Neural progenitor cell (in vitro differentiated cells): ENCODE results near the gene MT1E. TPM values are rescaled to one million over a fixed set of nuclear protein-coding genes. Genes with fewer than 3 reads are reported as not detected.

Source experiments
- DNase-seq: peaks from one replicate; pipeline ENCODE4 v3.0.0-alpha.2; 2016; ENCODE audit warnings: low spot score
- H2AFZ ChIP-seq: fragments of 200-600 bp; sonication (generic); replicated peaks from 2 replicates; pipeline ENCODE4 v1.6.1; 2016; ENCODE audit warnings: antibody characterized with exemption
- H3F3A ChIP-seq: fragments of 200-600 bp; sonication (generic); 2 replicates; pipeline ENCODE4 v1.6.1; 2016; ENCODE audit warnings: antibody characterized with exemption, low read depth
- H3K27ac ChIP-seq: fragments of 200-600 bp; sonication (generic); 2 replicates; pipeline ENCODE4 v1.5.1; 2016; ENCODE audit warnings: mild to moderate bottlenecking
- H3K27me3 ChIP-seq: fragments of 200-600 bp; sonication (generic); 2 replicates; pipeline ENCODE4 v1.6.1; 2016; ENCODE audit warnings: mild to moderate bottlenecking, moderate library complexity
- H3K36me3 ChIP-seq: fragments of 200-600 bp; sonication (generic); 2 replicates; pipeline ENCODE4 v1.5.1; 2016
- H3K4me1 ChIP-seq: fragments of 200-600 bp; sonication (generic); 2 replicates; pipeline ENCODE4 v1.6.1; 2016; ENCODE audit warnings: mixed run types
- H3K4me2 ChIP-seq: fragments of 200-600 bp; sonication (generic); 2 replicates; pipeline ENCODE4 v1.6.1; 2016
- H3K4me3 ChIP-seq: fragments of 200-600 bp; sonication (generic); 2 replicates; pipeline ENCODE4 v1.5.1; 2016
- H3K79me2 ChIP-seq: fragments of 200-600 bp; sonication (generic); 2 replicates; pipeline ENCODE4 v1.6.1; 2016; ENCODE audit warnings: low read depth
- H3K9ac ChIP-seq: fragments of 200-600 bp; sonication (generic); 2 replicates; pipeline ENCODE4 v1.6.1; 2016
- H3K9me3 ChIP-seq: fragments of 200-600 bp; sonication (generic); 2 replicates; pipeline ENCODE4 v1.5.1; 2016; ENCODE audit warnings: low read depth
- H4K20me1 ChIP-seq: fragments of 200-600 bp; sonication (generic); 2 replicates; pipeline ENCODE4 v1.6.1; 2016; ENCODE audit warnings: low read depth
- H3K27ac Mint-ChIP-seq: 3 replicates; pipeline ENCODE4 v1.8.0; 2021; ENCODE audit warnings: mixed read lengths
- H3K27me3 Mint-ChIP-seq: 2 replicates; pipeline ENCODE4 v1.8.0; 2022; ENCODE audit warnings: low read depth, mild to moderate bottlenecking, inconsistent platforms, moderate library complexity, mixed read lengths; ENCODE audit not compliant: insufficient read depth
- H3K36me3 Mint-ChIP-seq: 3 replicates; pipeline ENCODE4 v1.8.0; 2021; ENCODE audit warnings: mixed read lengths
- H3K4me1 Mint-ChIP-seq: 3 replicates; pipeline ENCODE4 v1.8.0; 2021; ENCODE audit warnings: mixed read lengths
- H3K4me3 Mint-ChIP-seq: 3 replicates; pipeline ENCODE4 v1.8.0; 2021; ENCODE audit warnings: mild to moderate bottlenecking, moderate library complexity, mixed read lengths
- H3K9me3 Mint-ChIP-seq: 3 replicates; pipeline ENCODE4 v1.8.0; 2020; ENCODE audit warnings: mixed read lengths
- CTCF ChIP-seq: fragments of 200-600 bp; sonication (generic); IDR thresholded peaks from 2 replicates; pipeline ENCODE4 v1.5.1; 2017; ENCODE audit warnings: antibody characterized with exemption, mild to moderate bottlenecking
- EZH2 ChIP-seq: fragments of 200-600 bp; sonication (generic); IDR thresholded peaks from 2 replicates; pipeline ENCODE4 v1.6.1; 2017; ENCODE audit warnings: antibody characterized with exemption, mild to moderate bottlenecking, moderate library complexity
- EZH2phosphoT487 ChIP-seq: fragments of 200-600 bp; sonication (generic); IDR thresholded peaks from 2 replicates; pipeline ENCODE4 v1.6.1; 2017; ENCODE audit warnings: antibody characterized with exemption
- total RNA-seq: library from RNA; depleted of rRNA; stranded (reverse); fragments of >200 nt; gene quantifications from 2 replicates; pipeline ENCODE4 v1.2.3, GENCODE V29; 2015; ENCODE audit warnings: low replicate concordance

The MT1E gene
- total RNA-seq, 1 donor from 2014 or later: 2.4 TPM

GRCh38 chr16:56640076-56640475, 14.5 kb downstream of the MT1E start:
- H3K36me3 Mint-ChIP-seq: no peaks in the 10 kb centered on the region
- H3K4me3 Mint-ChIP-seq: no peak overlapping the region
- Histone ChIP-seq H3K9ac (no peak overlapping the region), H3K27ac (no peak overlapping the region), H3K4me1 (peaks cover 4% of the 10 kb centered on the region), H3K79me2 (no peaks in the 10 kb centered on the region), H3K4me2 (no peak overlapping the region), H3K27me3 (peaks cover 100% of the 10 kb centered on the region), H3K4me3 (no peak overlapping the region), H3K36me3 (no peaks in the 10 kb centered on the region), H2AFZ (no peak overlapping the region), H3F3A (no peaks in the 10 kb centered on the region), H4K20me1 (peaks cover 56% of the 10 kb centered on the region), H3K9me3 (no peaks in the 10 kb centered on the region)
- no peak overlapping the region for H3K27ac Mint-ChIP-seq
- peaks cover 93% of the 10 kb centered on the region for H3K27me3 Mint-ChIP-seq
- TF ChIP-seq CTCF (no peak), EZH2phosphoT487 (no peak), EZH2 (no peak)
- no peak for DNase-seq
- H3K9me3 Mint-ChIP-seq: no peaks in the 10 kb centered on the region
- H3K4me1 Mint-ChIP-seq: peaks cover 12% of the 10 kb centered on the region

- Mint-ChIP-seq H3K9me3 (no peaks in the 10 kb centered on the region), H3K36me3 (no peaks in the 10 kb centered on the region), H3K27ac (no peak overlapping the region), H3K4me3 (no peak overlapping the region), H3K27me3 (peaks cover 95% of the 10 kb centered on the region), H3K4me1 (peaks cover 11% of the 10 kb centered on the region)
- no peak overlapping the region for H2AFZ ChIP-seq
- no peaks in the 10 kb centered on the region for H3F3A ChIP-seq
- H3K27ac ChIP-seq: no peak overlapping the region
- no peak for DNase-seq
- H3K9ac ChIP-seq: no peak overlapping the region
- no peak for TF ChIP-seq EZH2
- no peak for TF ChIP-seq CTCF
- no peak for TF ChIP-seq EZH2phosphoT487
- H3K4me3 ChIP-seq: no peak overlapping the region
- peaks cover 100% of the 10 kb centered on the region for H3K27me3 ChIP-seq
- no peaks in the 10 kb centered on the region for H3K79me2 ChIP-seq
- H3K36me3 ChIP-seq: no peaks in the 10 kb centered on the region
- H4K20me1 ChIP-seq: peaks cover 45% of the 10 kb centered on the region
- H3K4me2 ChIP-seq: no peak overlapping the region
- no peaks in the 10 kb centered on the region for H3K9me3 ChIP-seq
- H3K4me1 ChIP-seq: no peaks in the 10 kb centered on the region
Observed at GRCh38 chr16:56641166-56641565, 15.6 kb downstream of the MT1E start.

- H3K27ac Mint-ChIP-seq: no peak overlapping the region
- H3F3A ChIP-seq: no peaks in the 10 kb centered on the region
- peaks cover 100% of the 10 kb centered on the region for H3K27me3 ChIP-seq
- H3K9me3 Mint-ChIP-seq: no peaks in the 10 kb centered on the region
- peak; percentile 59 for DNase-seq
- peak overlapping the region; percentile 68 for H3K4me2 ChIP-seq
- H2AFZ ChIP-seq: no peak overlapping the region
- no peaks in the 10 kb centered on the region for H3K36me3 Mint-ChIP-seq
- TF ChIP-seq EZH2phosphoT487: peak; percentile 83
- TF ChIP-seq EZH2: peak; percentile 92
- TF ChIP-seq CTCF: peak; percentile 37
- no peak overlapping the region for H3K9ac ChIP-seq
- no peak overlapping the region for H3K4me3 Mint-ChIP-seq
- peak overlapping the region; percentile 33 for H3K4me3 ChIP-seq
- H3K4me1 Mint-ChIP-seq: peaks cover 8% of the 10 kb centered on the region
- no peaks in the 10 kb centered on the region for H3K4me1 ChIP-seq
- H4K20me1 ChIP-seq: peaks cover 35% of the 10 kb centered on the region
- no peaks in the 10 kb centered on the region for H3K36me3 ChIP-seq
- peaks cover 90% of the 10 kb centered on the region for H3K27me3 Mint-ChIP-seq
- H3K27ac ChIP-seq: no peak overlapping the region
- H3K9me3 ChIP-seq: no peaks in the 10 kb centered on the region
- H3K79me2 ChIP-seq: no peaks in the 10 kb centered on the region
Observed at GRCh38 chr16:56643080-56643778, 17.6 kb downstream of the MT1E start.
